Stimulated activated naive CD8-positive, alpha-beta T cell treated with anti-CD3 and anti-CD28 coated beads, Interleukin-15, Interleukin-2, amounts not matched to agents 100 ng/mL and 50 ng/mL, for 24 hours (primary cell): ENCODE data around the gene NUP188.

Experiments used
- H3K27ac Mint-ChIP-seq: one replicate; pipeline ENCODE4 v1.8.0; 2021; ENCODE audit warnings: mild to moderate bottlenecking, mixed read lengths
- H3K27me3 Mint-ChIP-seq: one replicate; pipeline ENCODE4 v1.8.0; 2021; ENCODE audit warnings: mixed read lengths
- H3K36me3 Mint-ChIP-seq: one replicate; pipeline ENCODE4 v1.8.0; 2021; ENCODE audit warnings: low read depth, mixed read lengths
- H3K4me1 Mint-ChIP-seq: one replicate; pipeline ENCODE4 v1.8.0; 2021; ENCODE audit warnings: low read depth, mixed read lengths
- H3K4me3 Mint-ChIP-seq: one replicate; pipeline ENCODE4 v1.8.0; 2021; ENCODE audit warnings: mild to moderate bottlenecking, mixed read lengths
- H3K9me3 Mint-ChIP-seq: one replicate; pipeline ENCODE4 v1.8.0; 2021; ENCODE audit warnings: mixed read lengths

The NUP188 gene

GRCh38 chr9:128910906-128911305, 36.6 kb upstream of the NUP188 start:
- Mint-ChIP-seq H3K9me3 (no peaks in the 10 kb centered on the region), H3K27me3 (no peaks in the 10 kb centered on the region), H3K4me1 (peaks cover 56% of the 10 kb centered on the region), H3K27ac (no peak overlapping the region), H3K4me3 (no peak overlapping the region), H3K36me3 (peaks cover 37% of the 10 kb centered on the region)

- Mint-ChIP-seq H3K4me3 (no peak overlapping the region), H3K9me3 (no peaks in the 10 kb centered on the region), H3K36me3 (peaks cover 40% of the 10 kb centered on the region), H3K4me1 (peaks cover 56% of the 10 kb centered on the region), H3K27ac (no peak overlapping the region), H3K27me3 (no peaks in the 10 kb centered on the region)
Observed at GRCh38 chr9:128911529-128912035, 35.9 kb upstream of the NUP188 start.

GRCh38 chr9:128912270-128912853, 35.1 kb upstream of the NUP188 start:
- H3K4me3 Mint-ChIP-seq, result no peak overlapping the region
- H3K4me1 Mint-ChIP-seq, result peaks cover 56% of the 10 kb centered on the region
- peaks cover 44% of the 10 kb centered on the region for H3K36me3 Mint-ChIP-seq
- H3K27ac Mint-ChIP-seq, result peak overlapping the region; percentile 64
- no peaks in the 10 kb centered on the region for H3K27me3 Mint-ChIP-seq
- H3K9me3 Mint-ChIP-seq, result no peaks in the 10 kb centered on the region

GRCh38 chr9:128913048-128913900, 34.2 kb upstream of the NUP188 start:
- Mint-ChIP-seq H3K36me3 (peaks cover 44% of the 10 kb centered on the region), H3K4me1 (peaks cover 56% of the 10 kb centered on the region), H3K9me3 (no peaks in the 10 kb centered on the region), H3K27ac (peak overlapping the region; percentile 64), H3K4me3 (no peak overlapping the region), H3K27me3 (no peaks in the 10 kb centered on the region)

GRCh38 chr9:128913995-128914772, 33.3 kb upstream of the NUP188 start:
- no peaks in the 10 kb centered on the region for H3K9me3 Mint-ChIP-seq
- H3K27me3 Mint-ChIP-seq, result no peaks in the 10 kb centered on the region
- H3K4me3 Mint-ChIP-seq, result no peak overlapping the region
- peaks cover 50% of the 10 kb centered on the region for H3K4me1 Mint-ChIP-seq
- H3K27ac Mint-ChIP-seq, result peak overlapping the region; percentile 45
- H3K36me3 Mint-ChIP-seq, result peaks cover 41% of the 10 kb centered on the region

GRCh38 chr9:128916204-128916603, 31.3 kb upstream of the NUP188 start:
- no peaks in the 10 kb centered on the region for H3K9me3 Mint-ChIP-seq
- H3K27ac Mint-ChIP-seq, result no peak overlapping the region
- no peak overlapping the region for H3K4me3 Mint-ChIP-seq
- H3K27me3 Mint-ChIP-seq, result no peaks in the 10 kb centered on the region
- peaks cover 36% of the 10 kb centered on the region for H3K4me1 Mint-ChIP-seq
- peaks cover 32% of the 10 kb centered on the region for H3K36me3 Mint-ChIP-seq

GRCh38 chr9:128916745-128917144, 30.8 kb upstream of the NUP188 start:
- no peak overlapping the region for H3K4me3 Mint-ChIP-seq
- no peak overlapping the region for H3K27ac Mint-ChIP-seq
- H3K4me1 Mint-ChIP-seq, result peaks cover 31% of the 10 kb centered on the region
- peaks cover 32% of the 10 kb centered on the region for H3K36me3 Mint-ChIP-seq
- no peaks in the 10 kb centered on the region for H3K9me3 Mint-ChIP-seq
- H3K27me3 Mint-ChIP-seq, result no peaks in the 10 kb centered on the region

GRCh38 chr9:128917151-128917849, 30.2 kb upstream of the NUP188 start:
- Mint-ChIP-seq H3K4me3 (no peak overlapping the region), H3K27ac (no peak overlapping the region), H3K9me3 (no peaks in the 10 kb centered on the region)

GRCh38 chr9:128918921-128919320, 28.6 kb upstream of the NUP188 start:
- Mint-ChIP-seq H3K36me3 (peaks cover 24% of the 10 kb centered on the region), H3K27me3 (no peaks in the 10 kb centered on the region), H3K9me3 (no peaks in the 10 kb centered on the region), H3K27ac (no peak overlapping the region), H3K4me1 (peaks cover 16% of the 10 kb centered on the region), H3K4me3 (no peak overlapping the region)

More at GRCh38 chr9:128917151-128917849, 30.2 kb upstream of the NUP188 start:
- Mint-ChIP-seq H3K36me3 (peaks cover 32% of the 10 kb centered on the region), H3K27me3 (no peaks in the 10 kb centered on the region), H3K4me1 (peaks cover 28% of the 10 kb centered on the region)

GRCh38 chr9:128919402-128920089, 28.0 kb upstream of the NUP188 start:
- Mint-ChIP-seq H3K36me3 (peaks cover 24% of the 10 kb centered on the region), H3K4me3 (no peak overlapping the region), H3K9me3 (no peaks in the 10 kb centered on the region), H3K4me1 (peaks cover 12% of the 10 kb centered on the region), H3K27me3 (no peaks in the 10 kb centered on the region), H3K27ac (no peak overlapping the region)

GRCh38 chr9:128920381-128921058, 27.0 kb upstream of the NUP188 start, which contains the start of gene PHYHD1:
Gene PHYHD1 (plus strand): TSS chr9:128920982. CDS start chr9:128922324, 1,342 bp downstream.
- H3K4me3 Mint-ChIP-seq, result no peak within 1 kb of the TSS
- no peak within 1 kb of the TSS for H3K27ac Mint-ChIP-seq
- H3K4me1 Mint-ChIP-seq, result peaks cover 12% of the 10 kb centered on the region
- H3K36me3 Mint-ChIP-seq, result peaks cover 24% of the 10 kb centered on the region
- H3K9me3 Mint-ChIP-seq, result no peaks in the 10 kb centered on the region
- H3K27me3 Mint-ChIP-seq, result no peaks in the 10 kb centered on the region

- no peaks in the 10 kb centered on the region for H3K9me3 Mint-ChIP-seq
- peak overlapping the region; percentile 32 for H3K4me3 Mint-ChIP-seq
- H3K4me1 Mint-ChIP-seq, result peaks cover 12% of the 10 kb centered on the region
- no peak overlapping the region for H3K27ac Mint-ChIP-seq
- H3K36me3 Mint-ChIP-seq, result peaks cover 14% of the 10 kb centered on the region
- no peaks in the 10 kb centered on the region for H3K27me3 Mint-ChIP-seq
Observed at GRCh38 chr9:128921881-128922763, 25.4 kb upstream of the NUP188 start.

- no peak overlapping the region for H3K27ac Mint-ChIP-seq
- no peak overlapping the region for H3K4me3 Mint-ChIP-seq
- H3K27me3 Mint-ChIP-seq, result no peaks in the 10 kb centered on the region
- no peaks in the 10 kb centered on the region for H3K9me3 Mint-ChIP-seq
- peaks cover 12% of the 10 kb centered on the region for H3K4me1 Mint-ChIP-seq
- H3K36me3 Mint-ChIP-seq, result peaks cover 4% of the 10 kb centered on the region
Observed at GRCh38 chr9:128923493-128923883, 24.0 kb upstream of the NUP188 start.
